ENCODE data around the gene C4orf46. TPM values are rescaled to one million over a fixed set of nuclear protein-coding genes. Genes with fewer than 3 reads are reported as not detected.

The C4orf46 gene
- 42.1 TPM for total RNA-seq

DNA sequence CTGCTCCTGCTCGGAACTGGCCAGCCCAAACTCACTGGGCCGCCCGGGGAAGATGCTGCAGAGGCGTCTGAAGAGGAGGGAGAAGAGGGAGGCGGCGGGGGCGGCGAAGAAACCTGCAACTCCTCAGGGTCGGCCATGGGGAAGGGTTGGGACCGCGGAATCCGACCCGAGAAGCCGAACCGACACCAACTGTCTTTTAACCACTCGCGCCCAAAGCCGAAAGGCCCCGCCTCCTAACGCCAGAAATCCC is at the start of gene C4orf46:
Gene C4orf46, minus strand, starts transcription at position 223 of the 250 bp plus-strand sequence. Its CDS starts 86 bp downstream, at position 137.

GRCh38 chr4:158671915-158672806 is 474 bp upstream of the C4orf46 start, which contains the start of gene ETFDH:
Gene ETFDH (plus strand): TSS chr4:158672296. CDS start chr4:158672457, 161 bp downstream.

Other genes with a start within 250 kb of the C4orf46 start
- 0.71 TPM for gene RXFP1, start 150.0 kb downstream of the C4orf46 start, total RNA-seq
- gene ETFDH, start 409 bp upstream of the C4orf46 start, total RNA-seq, result 51.9 TPM
- gene PPID, start 51.5 kb upstream of the C4orf46 start, total RNA-seq, result 25.5 TPM
- 61.4 TPM for gene FNIP2, start 97.1 kb upstream of the C4orf46 start, total RNA-seq